B cell (primary cell): Measurements from ENCODE around the gene ANKAR. TPM values are rescaled to one million over a fixed set of nuclear protein-coding genes. Genes with fewer than 3 reads are reported as not detected.

Experiments
- ATAC-seq: fragments of 200-7000 bp; cut with Tn5 transposase; one replicate; pipeline ENCODE4 v1.10.0; 2021; ENCODE audit warnings: low read depth, mild to moderate bottlenecking, moderate number of reproducible peaks, moderate library complexity
- CTCF ChIA-PET: fragments of 350-600 bp; sonication (Branson Sonifier 250); formaldehyde crosslinking; loops from one replicate; lab custom pipeline; 2021; ENCODE audit warnings: antibody characterized with exemption, inconsistent platforms; lab: Charles Lee
- POLR2A ChIA-PET: fragments of 350-600 bp; sonication (Branson Sonifier 250); formaldehyde crosslinking; loops from one replicate; lab custom pipeline; 2021; ENCODE audit warnings: antibody characterized with exemption; lab: Charles Lee
- DNase-seq: peaks from one replicate; pipeline ENCODE4 v3.0.0; 2013
- H2AFZ ChIP-seq: 2 replicates; pipeline ENCODE4 v1.6.1; 2012; ENCODE audit warnings: mild to moderate bottlenecking, low read depth, low read length; ENCODE audit not compliant: insufficient read depth, poor library complexity, severe bottlenecking
- H3K27ac ChIP-seq, 2 donors: 1 replicate in 1 of 2; 2 replicates in 1 of 2; pipeline ENCODE4 v1.5.1; 2012 to 2013; ENCODE audit warnings: low read length in 2 of 2, mild to moderate bottlenecking in 2 of 2, moderate library complexity in 1 of 2
- H3K27me3 ChIP-seq, 4 experiments: fragments of 200-600 bp in 1 of 4; sonication (generic) in 1 of 4; replicated peaks in 1 of 4; 1 replicate in 2 of 4; 2 replicates in 2 of 4; pipeline versions ENCODE4 v1.6.1 to v1.7.0; 2013 to 2016; ENCODE audit warnings: low read length in 3 of 4, mild to moderate bottlenecking in 2 of 4, mixed read lengths in 1 of 4, moderate library complexity in 1 of 4; ENCODE audit not compliant: insufficient read depth in 4 of 4, control insufficient read depth in 3 of 4; ENCODE audit errors: control extremely low read depth in 1 of 4
- H3K36me3 ChIP-seq, 2 experiments: replicated peaks in 1 of 2; 1 replicate in 1 of 2; 2 replicates in 1 of 2; pipeline versions ENCODE4 v1.6.1 to v1.7.1; 2013; ENCODE audit warnings: low read length in 1 of 2; ENCODE audit not compliant: insufficient read depth in 2 of 2, control insufficient read depth in 1 of 2; ENCODE audit errors: control extremely low read depth in 1 of 2, extremely low read depth in 1 of 2
- H3K4me1 ChIP-seq, 2 donors: fragments of 200-600 bp in 1 of 2; sonication (generic) in 1 of 2; 1 replicate in 1 of 2; 2 replicates in 1 of 2; pipeline versions ENCODE4 v1.5.1 to v1.6.1; 2013 to 2017; ENCODE audit warnings: low read length in 2 of 2; ENCODE audit not compliant: control insufficient read depth in 2 of 2, insufficient read depth in 2 of 2
- H3K4me2 ChIP-seq: replicated peaks from 2 replicates; pipeline ENCODE3; 2012; ENCODE audit warnings: mild to moderate bottlenecking, low read depth, low read length; ENCODE audit not compliant: poor library complexity, severe bottlenecking
- H3K4me3 ChIP-seq, 5 experiments: fragments of 200-600 bp in 1 of 5; sonication (generic) in 1 of 5; 1 replicate in 3 of 5; 2 replicates in 2 of 5; pipeline versions ENCODE4 v1.5.1 to v1.7.0; 2011 to 2016; ENCODE audit warnings: low read length in 4 of 5, mild to moderate bottlenecking in 4 of 5, low read depth in 2 of 5, control low read depth in 1 of 5, moderate library complexity in 1 of 5; ENCODE audit not compliant: insufficient read depth in 1 of 5; ENCODE audit errors: control extremely low read depth in 1 of 5, extremely low read depth in 1 of 5
- H3K79me2 ChIP-seq: fragments of 200-600 bp; sonication (generic); one replicate; pipeline ENCODE4 v1.6.0; 2016; ENCODE audit warnings: low read length; ENCODE audit not compliant: control insufficient read depth, insufficient read depth
- H3K9ac ChIP-seq: fragments of 200-600 bp; sonication (generic); 2 replicates; pipeline ENCODE4 v1.6.1; 2017; ENCODE audit warnings: mild to moderate bottlenecking, low read length, moderate library complexity
- H3K9me3 ChIP-seq, 3 donors: one replicate each; pipeline versions ENCODE4 v1.6.1 to v1.7.1; 2013; ENCODE audit warnings: low read length in 2 of 3; ENCODE audit not compliant: control insufficient read depth in 2 of 3, insufficient read depth in 1 of 3; ENCODE audit errors: control extremely low read depth in 1 of 3
- H4K20me1 ChIP-seq: 2 replicates; pipeline ENCODE4 v1.6.0; 2012; ENCODE audit warnings: mild to moderate bottlenecking, low read length; ENCODE audit not compliant: insufficient read depth, control insufficient read depth, poor library complexity, severe bottlenecking
- H3K27ac Mint-ChIP-seq: one replicate; pipeline ENCODE4 v1.8.0; 2021; ENCODE audit warnings: mixed read lengths
- H3K27me3 Mint-ChIP-seq: one replicate; pipeline ENCODE4 v1.8.0; 2021; ENCODE audit warnings: mixed read lengths
- H3K4me1 Mint-ChIP-seq: one replicate; pipeline ENCODE4 v1.8.0; 2021; ENCODE audit warnings: mixed read lengths
- H3K4me3 Mint-ChIP-seq: one replicate; pipeline ENCODE4 v1.8.0; 2021; ENCODE audit warnings: mixed read lengths
- H3K9me3 Mint-ChIP-seq: one replicate; pipeline ENCODE4 v1.8.0; 2022; ENCODE audit warnings: mixed read lengths; ENCODE audit not compliant: insufficient read depth
- EZH2 ChIP-seq: IDR thresholded peaks from 2 replicates; pipeline ENCODE4 v1.6.1; 2012; ENCODE audit warnings: borderline replicate concordance, low read depth, mild to moderate bottlenecking, moderate library complexity, low read length; ENCODE audit not compliant: insufficient read depth, poor library complexity, severe bottlenecking
- WGBS: methylation state at CpG from one replicate; pipeline ENCODE4 v1.1.5; 2013; ENCODE audit warnings: missing lambda C conversion rate; ENCODE audit not compliant: insufficient coverage; 5-methylcytosine and 5-hydroxymethylcytosine counted together
- intact Hi-C: fragments of 100-400 bp; cut with micrococcal nuclease; formaldehyde crosslinking; loops from one replicate; pipeline ENCODE4 v1.10.0; 2022
- polyA plus RNA-seq: library from polyadenylated mRNA; depleted of rRNA; stranded (reverse); fragments of >200 nt; gene quantifications from 2 replicates; pipeline ENCODE4 v1.2.3, GENCODE V29; 2012
- total RNA-seq, 2 donors: library from RNA; stranded (reverse); fragments of 120-200 nt in 1 of 2; gene quantifications; 1 replicate in 1 of 2; 2 replicates in 1 of 2; pipeline versions ENCODE4 v1.2.3 to v1.2.4, GENCODE V29; 2013 to 2022
- TF ChIP-seq, protein P1 (sequence below): fragments of 200-600 bp; IDR thresholded peaks from one replicate; pipeline ENCODE4 v1.8.0; 2022; ENCODE audit warnings: antibody characterized with exemption, mild to moderate bottlenecking

Gene ANKAR
- total and polyA plus RNA-seq, 2 donors (not counting 1 experiment from before 2014, with no cell fraction given): 11.2 to 24.8 TPM

DNA sequence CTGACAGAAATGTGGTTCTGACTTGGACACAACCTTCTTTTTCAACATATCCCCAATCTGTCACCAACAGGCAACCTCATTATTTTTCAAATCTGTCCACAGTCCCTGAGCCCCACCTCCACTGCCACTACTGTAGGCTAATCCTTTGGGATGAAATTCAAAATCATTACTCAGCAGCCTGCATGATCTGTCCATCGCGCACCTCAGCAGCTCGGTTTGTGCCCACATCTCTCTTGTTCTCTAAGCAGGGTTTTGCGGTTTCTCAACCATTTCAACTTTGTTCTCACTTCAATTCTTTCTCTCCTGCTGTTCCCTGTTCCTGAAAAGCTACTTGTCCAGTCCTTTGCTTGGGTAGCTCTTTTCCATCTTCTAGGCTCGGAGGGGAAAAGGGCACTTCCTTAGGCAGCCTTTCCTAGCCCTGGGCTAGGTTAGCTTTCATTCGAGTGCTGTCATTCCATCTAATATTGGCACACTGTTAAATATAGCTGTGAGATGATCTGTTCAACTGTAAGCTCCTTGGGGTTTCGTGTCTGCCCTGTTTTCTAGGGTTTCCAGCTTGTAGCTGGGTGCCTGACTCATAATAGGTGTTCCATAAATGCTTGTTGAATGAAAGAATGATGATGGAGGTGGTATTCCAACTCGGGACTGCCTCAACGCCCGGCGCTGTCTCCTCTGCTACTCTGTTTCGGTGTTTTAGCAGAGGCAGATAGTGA lies 653 bp upstream of the ANKAR start:
- no peaks in the 10 kb centered on the region for H3K27me3 ChIP-seq
- no peaks in the 10 kb centered on the region for H4K20me1 ChIP-seq
- peak overlapping the region; percentile 30 to 92 (median 80) for H3K4me3 ChIP-seq
- WGBS: 46% methylated on average over 11 of the region's 12 CpGs
- H2AFZ ChIP-seq: peak overlapping the region; percentile 100
- Mint-ChIP-seq H3K4me1 (peaks cover 33% of the 10 kb centered on the region), H3K27me3 (no peaks in the 10 kb centered on the region), H3K4me3 (peak overlapping the region; percentile 83), H3K27ac (peak overlapping the region; percentile 99), H3K9me3 (no peaks in the 10 kb centered on the region)
- ChIA-PET CTCF (interaction anchor here (0.7 to 6.5 kb wide), 8 partner anchors 9 to 446 kb away, joined by 3 to 86 read pairs (median 18); partner anchors contain the start of genes ASNSD1 and OSGEPL1), POLR2A (interaction anchor here (1.8 to 1.9 kb wide), 2 partner anchors 12 to 89 kb away, joined by 4 to 9 read pairs; partner anchors contain the start of gene OSGEPL1)
- peaks cover 0 to 1% (median 0%) of the 10 kb centered on the region in 3 donors for H3K9me3 ChIP-seq
- no peak for TF ChIP-seq EZH2
- TF ChIP-seq, protein P1, sequence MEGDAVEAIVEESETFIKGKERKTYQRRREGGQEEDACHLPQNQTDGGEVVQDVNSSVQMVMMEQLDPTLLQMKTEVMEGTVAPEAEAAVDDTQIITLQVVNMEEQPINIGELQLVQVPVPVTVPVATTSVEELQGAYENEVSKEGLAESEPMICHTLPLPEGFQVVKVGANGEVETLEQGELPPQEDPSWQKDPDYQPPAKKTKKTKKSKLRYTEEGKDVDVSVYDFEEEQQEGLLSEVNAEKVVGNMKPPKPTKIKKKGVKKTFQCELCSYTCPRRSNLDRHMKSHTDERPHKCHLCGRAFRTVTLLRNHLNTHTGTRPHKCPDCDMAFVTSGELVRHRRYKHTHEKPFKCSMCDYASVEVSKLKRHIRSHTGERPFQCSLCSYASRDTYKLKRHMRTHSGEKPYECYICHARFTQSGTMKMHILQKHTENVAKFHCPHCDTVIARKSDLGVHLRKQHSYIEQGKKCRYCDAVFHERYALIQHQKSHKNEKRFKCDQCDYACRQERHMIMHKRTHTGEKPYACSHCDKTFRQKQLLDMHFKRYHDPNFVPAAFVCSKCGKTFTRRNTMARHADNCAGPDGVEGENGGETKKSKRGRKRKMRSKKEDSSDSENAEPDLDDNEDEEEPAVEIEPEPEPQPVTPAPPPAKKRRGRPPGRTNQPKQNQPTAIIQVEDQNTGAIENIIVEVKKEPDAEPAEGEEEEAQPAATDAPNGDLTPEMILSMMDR: no peak
- peak overlapping the region; percentile 94 for H3K9ac ChIP-seq
- peaks cover 12 to 21% of the 10 kb centered on the region in 2 donors for H3K4me1 ChIP-seq
- intact Hi-C loops: loop anchor here (1.0 to 10.0 kb wide), 7 partner anchors 13 to 2001 kb away; partner anchors contain the start of genes ASNSD1, NABP1, ORMDL1 and PMS1
- peak overlapping the region; percentile 91 for H3K4me2 ChIP-seq
- peak; percentile 1 for ATAC-seq
- DNase-seq: peak; percentile 18
- peaks cover 35% of the 10 kb centered on the region for H3K79me2 ChIP-seq
- H3K36me3 ChIP-seq: peaks cover 2 to 11% of the 10 kb centered on the region in 2 experiments
- peak overlapping the region; percentile 93 to 98 for H3K27ac ChIP-seq

DNA sequence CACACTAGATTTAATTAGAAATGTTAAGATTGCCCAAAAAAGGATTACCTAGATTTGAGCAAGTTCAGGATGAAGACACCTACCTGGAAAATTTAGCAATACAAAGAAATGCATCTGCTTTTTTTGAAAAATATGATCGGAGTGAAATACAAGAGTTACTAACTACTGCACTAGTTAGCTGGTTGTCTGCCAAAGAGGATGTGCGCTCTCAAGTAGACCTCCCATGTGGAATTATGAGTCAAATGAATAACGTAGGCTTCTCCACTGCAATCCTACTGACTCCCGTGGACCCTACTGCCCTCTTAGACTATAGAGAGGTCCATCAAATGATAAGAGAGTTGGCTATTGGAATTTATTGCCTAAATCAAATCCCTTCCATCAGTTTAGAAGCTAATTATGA lies 2.0 kb downstream of the ANKAR start:
- H3K9me3 Mint-ChIP-seq: peaks cover 2% of the 10 kb centered on the region
- ATAC-seq (no peak), DNase-seq (no peak)
- intact Hi-C loops: loop anchor here (10.0 kb wide), 2 partner anchors 508 to 1998 kb away; partner anchors contain the start of gene NABP1
- Histone ChIP-seq H3K9ac (no peak overlapping the region), H3K9me3 (peaks cover 0 to 2% (median 0%) of the 10 kb centered on the region in 3 donors), H3K4me1 (peaks cover 36 to 41% of the 10 kb centered on the region in 2 donors), H3K4me2 (no peak overlapping the region), H3K27me3 (no peaks in the 10 kb centered on the region), H3K36me3 (peaks cover 0 to 2% of the 10 kb centered on the region in 2 experiments), H3K79me2 (peaks cover 58% of the 10 kb centered on the region), H3K4me3 (no peak overlapping the region), H3K27ac (no peak overlapping the region), H2AFZ (no peak overlapping the region), H4K20me1 (no peaks in the 10 kb centered on the region)
- peaks cover 56% of the 10 kb centered on the region for H3K4me1 Mint-ChIP-seq
- no peaks in the 10 kb centered on the region for H3K27me3 Mint-ChIP-seq
- ChIA-PET CTCF (interaction anchor here (0.7 to 6.5 kb wide), 7 partner anchors 16 to 468 kb away, joined by 3 to 86 read pairs (median 28); partner anchors contain the start of genes ASNSD1 and OSGEPL1), POLR2A (no interaction called here)
- H3K4me3 Mint-ChIP-seq: no peak overlapping the region
- 100% methylated on average over 2 of the region's 4 CpGs for WGBS
- TF ChIP-seq, protein P1: no peak
- TF ChIP-seq EZH2: no peak
- H3K27ac Mint-ChIP-seq: no peak overlapping the region
